Adrenal gland (tissue), 12 donors: Measurements from ENCODE around the gene ETV6. TPM values are rescaled to one million over a fixed set of nuclear protein-coding genes. Genes with fewer than 3 reads are reported as not detected.

Experiments used
- DNase-seq, 7 donors: peaks; one replicate each; pipeline ENCODE4 v3.0.0-alpha.2; 2019 to 2020
- H3K27ac ChIP-seq, 5 donors: fragments of 200-600 bp; sonication (generic) in 4 of 5; 1 replicate in 3 of 5; 2 replicates in 2 of 5; pipeline versions ENCODE4 v1.5.1 to v1.8.0; 2016 to 2020; ENCODE audit warnings: mild to moderate bottlenecking in 1 of 5
- H3K27me3 ChIP-seq: fragments of 200-600 bp; 2 replicates; pipeline ENCODE4 v1.8.0; 2021
- H3K36me3 ChIP-seq, 2 donors: fragments of 200-600 bp; replicated peaks in 1 of 2; 1 replicate in 1 of 2; 2 replicates in 1 of 2; pipeline versions ENCODE4 v1.5.1 to v1.8.0; 2018 to 2022
- H3K4me1 ChIP-seq, 2 donors: fragments of 200-600 bp; replicated peaks in 1 of 2; 1 replicate in 1 of 2; 2 replicates in 1 of 2; pipeline versions ENCODE4 v1.5.1 to v1.8.0; 2018 to 2021
- H3K4me3 ChIP-seq, 4 donors: fragments of 200-600 bp; sonication (generic) in 3 of 4; one replicate each; pipeline ENCODE4 v1.5.1; 2016 to 2018
- H3K9me3 ChIP-seq, 3 donors: fragments of 200-600 bp; sonication (generic) in 1 of 3; replicated peaks in 1 of 3; 1 replicate in 2 of 3; 2 replicates in 1 of 3; pipeline versions ENCODE4 v1.5.1 to v1.8.0; 2016 to 2021
- POLR2A ChIP-seq, 2 donors: fragments of 450-650 bp; IDR thresholded peaks; one replicate each; pipeline ENCODE4 v1.6.1; 2017; ENCODE audit warnings: antibody characterized with exemption in 2 of 2, mild to moderate bottlenecking in 2 of 2, moderate library complexity in 1 of 2
- WGBS, 4 donors: extraction: QIAGEN DNeasy Blood & Tissue Kit in 2 of 4; methylation state at CpG; one replicate each; pipeline versions ENCODE4 v1.1.5 to v1.1.7; 2013 to 2017; 5-methylcytosine and 5-hydroxymethylcytosine counted together
- intact Hi-C, 2 donors: fragments of 100-400 bp; cut with DNase I; formaldehyde crosslinking; loops; one replicate each; pipeline versions ENCODE4 v1.14.1 to v1.15.0; 2022 to 2023
- polyA plus RNA-seq, 3 donors: library from polyadenylated mRNA; stranded (reverse); fragments of 200-250 nt in 2 of 3; fragments of 350-450 nt in 1 of 3; fragmentation: Illumina TruSeq in 1 of 3; extraction: RNeasy Lipid Tissue Mini Kit (QIAGEN cat#74804) in 1 of 3; gene quantifications; one replicate each; pipeline ENCODE4 v1.2.3, GENCODE V29; 2013 to 2014
- total RNA-seq, 9 donors: library from RNA; depleted of rRNA in 4 of 9; stranded (reverse); fragments of >200 nt in 4 of 9; fragments of 120-200 nt in 1 of 9; fragmentation: NEBNext Ultra II Directional in 1 of 9; extraction: Animal tissue kit (Norgen Biotek cat#: 25700) in 1 of 9; gene quantifications; one replicate each; pipeline versions ENCODE4 v1.1.0 to v1.2.4, GENCODE V29; 2013 to 2023
- TF ChIP-seq, protein P1 (sequence below), 6 experiments: fragments of 450-650 bp in 4 of 6; fragments of 200-600 bp in 2 of 6; sonication (generic) in 1 of 6; IDR thresholded peaks; 1 replicate in 5 of 6; 2 replicates in 1 of 6; pipeline versions ENCODE4 v1.5.1 to v1.8.0; 2016 to 2021; ENCODE audit warnings: antibody characterized with exemption in 6 of 6, mild to moderate bottlenecking in 2 of 6, moderate library complexity in 1 of 6
- donor health status: healthy with polysubstance abuse.
- donor health status: Bipolar disorder and iron deficiency.
- donor health status: DM: yes; HTN: yes; CAD: no.
- donor health status: DM: no; HTN: no; CAD: no.
- donor health status: DM: no; HTN: no; CAD: no.
- donor health status: DM: yes; HTN: yes; CAD: no.

The ETV6 gene
- total and polyA plus RNA-seq, 12 donors, result 9.6 to 46.6 (median 19.5) TPM

DNA sequence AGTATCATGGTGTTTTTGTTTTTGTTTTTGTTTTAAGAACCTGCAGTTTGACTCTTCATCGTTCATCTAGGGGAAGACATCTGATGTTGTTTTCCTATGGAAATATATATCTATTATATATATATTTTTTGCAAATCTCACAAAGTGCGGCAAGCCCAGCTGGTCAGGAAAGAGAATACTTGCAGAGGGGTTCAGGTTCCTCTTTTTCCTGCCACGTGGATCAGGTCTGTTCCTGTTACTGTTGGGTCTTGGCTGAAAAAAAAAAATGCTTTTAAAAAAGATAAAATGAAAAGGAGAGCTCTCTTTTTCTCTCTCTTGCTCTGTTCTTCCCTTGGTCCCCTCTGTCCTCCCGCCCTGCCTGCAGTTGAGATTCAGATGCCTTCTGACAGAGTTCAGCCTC is 241.9 kb downstream of the ETV6 start:
- no peak for DNase-seq
- 73 to 86% (median 79%) methylated on average over 4 of the region's 4 CpGs for WGBS, 4 donors
- H3K4me1 ChIP-seq, result peaks cover 0 to 19% of the 10 kb centered on the region in 2 donors
- H3K9me3 ChIP-seq, result no peaks in the 10 kb centered on the region
- peaks cover 0 to 32% of the 10 kb centered on the region in 2 donors for H3K36me3 ChIP-seq
- peak overlapping the region in 1 of 5 donors; percentile 8 for H3K27ac ChIP-seq
- TF ChIP-seq, protein P1, sequence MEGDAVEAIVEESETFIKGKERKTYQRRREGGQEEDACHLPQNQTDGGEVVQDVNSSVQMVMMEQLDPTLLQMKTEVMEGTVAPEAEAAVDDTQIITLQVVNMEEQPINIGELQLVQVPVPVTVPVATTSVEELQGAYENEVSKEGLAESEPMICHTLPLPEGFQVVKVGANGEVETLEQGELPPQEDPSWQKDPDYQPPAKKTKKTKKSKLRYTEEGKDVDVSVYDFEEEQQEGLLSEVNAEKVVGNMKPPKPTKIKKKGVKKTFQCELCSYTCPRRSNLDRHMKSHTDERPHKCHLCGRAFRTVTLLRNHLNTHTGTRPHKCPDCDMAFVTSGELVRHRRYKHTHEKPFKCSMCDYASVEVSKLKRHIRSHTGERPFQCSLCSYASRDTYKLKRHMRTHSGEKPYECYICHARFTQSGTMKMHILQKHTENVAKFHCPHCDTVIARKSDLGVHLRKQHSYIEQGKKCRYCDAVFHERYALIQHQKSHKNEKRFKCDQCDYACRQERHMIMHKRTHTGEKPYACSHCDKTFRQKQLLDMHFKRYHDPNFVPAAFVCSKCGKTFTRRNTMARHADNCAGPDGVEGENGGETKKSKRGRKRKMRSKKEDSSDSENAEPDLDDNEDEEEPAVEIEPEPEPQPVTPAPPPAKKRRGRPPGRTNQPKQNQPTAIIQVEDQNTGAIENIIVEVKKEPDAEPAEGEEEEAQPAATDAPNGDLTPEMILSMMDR (IDR thresholded peaks at IDR 0.05), result no peak
- TF ChIP-seq POLR2A (IDR thresholded peaks at IDR 0.05), result no peak
- intact Hi-C loops, result loop anchor here in 1 of 2 donors (10.0 kb wide), 1 partner anchor 307 kb away; no protein-coding TSS in a partner anchor
- H3K4me3 ChIP-seq, result no peak overlapping the region
- H3K27me3 ChIP-seq, result no peaks in the 10 kb centered on the region

DNA sequence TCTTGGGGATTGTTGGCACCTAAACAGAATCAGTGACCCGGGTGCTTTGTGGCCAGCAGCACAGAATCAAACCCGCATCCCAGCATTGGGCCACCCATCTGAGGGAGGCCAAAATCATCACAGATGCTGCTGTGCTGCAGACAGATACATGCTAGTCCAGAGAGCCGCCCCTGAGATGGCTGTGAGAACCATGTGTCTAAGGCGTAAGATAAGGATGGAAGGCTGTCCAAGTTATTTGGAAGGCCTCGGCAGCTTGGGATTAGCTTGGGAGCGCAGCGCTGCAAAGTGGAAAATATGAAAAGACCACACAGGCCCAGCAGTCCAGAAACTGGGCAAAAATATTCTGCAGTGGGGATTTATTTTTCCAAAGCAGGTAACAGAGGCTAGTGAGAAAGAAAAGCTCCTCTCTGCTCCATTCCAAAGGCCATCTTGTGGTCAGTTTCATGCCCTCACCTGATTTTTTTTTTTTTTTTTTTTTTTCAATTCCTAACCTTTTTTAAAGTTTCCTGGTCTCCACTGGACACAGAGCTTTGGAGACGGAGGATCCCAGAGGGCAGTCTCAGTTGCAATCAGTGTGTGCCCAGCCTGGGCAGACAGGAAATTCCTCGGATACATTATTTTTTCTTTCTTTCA is 242.4 kb downstream of the ETV6 start:
- Histone ChIP-seq H3K27me3 (no peaks in the 10 kb centered on the region), H3K27ac (peak overlapping the region in 1 of 5 donors; percentile 8), H3K36me3 (peaks cover 0 to 27% of the 10 kb centered on the region in 2 donors), H3K4me3 (no peak overlapping the region), H3K9me3 (no peaks in the 10 kb centered on the region), H3K4me1 (peaks cover 0 to 24% of the 10 kb centered on the region in 2 donors)
- WGBS, 4 donors, result 78 to 83% (median 79%) methylated on average over 8 to 9 of the region's 9 CpGs
- TF ChIP-seq, protein P1 (IDR thresholded peaks at IDR 0.05), result peak in 4 of 6 experiments; percentile 16 to 49 (median 34)
- no peak for TF ChIP-seq POLR2A (IDR thresholded peaks at IDR 0.05)
- intact Hi-C loops, result loop anchor here in 1 of 2 donors (10.0 kb wide), 1 partner anchor 307 kb away; no protein-coding TSS in a partner anchor
- DNase-seq, result no peak

DNA sequence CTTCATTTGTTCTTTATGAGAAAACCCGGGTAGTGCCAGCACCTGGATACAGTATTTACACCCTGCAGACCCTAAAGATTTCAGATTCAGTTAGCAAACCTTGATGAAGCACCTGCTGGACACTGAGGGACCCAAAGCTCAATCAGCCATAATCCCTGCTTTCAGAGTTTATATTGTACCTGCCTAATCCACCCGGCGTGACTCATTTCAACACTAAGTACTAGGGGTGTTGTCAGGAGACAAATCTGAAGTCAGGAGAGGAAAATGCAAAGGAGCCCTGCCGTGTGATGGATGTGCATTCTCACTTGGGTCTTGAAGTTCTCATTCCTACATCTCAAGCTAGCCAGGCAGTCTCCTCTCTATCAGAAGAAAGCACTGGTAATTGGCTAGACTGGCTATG is 244.5 kb downstream of the ETV6 start:
- Histone ChIP-seq H3K27me3 (no peaks in the 10 kb centered on the region), H3K4me3 (no peak overlapping the region), H3K9me3 (no peaks in the 10 kb centered on the region), H3K27ac (no peak overlapping the region), H3K4me1 (peaks cover 0 to 26% of the 10 kb centered on the region in 2 donors), H3K36me3 (peaks cover 0 to 11% of the 10 kb centered on the region in 2 donors)
- 86 to 100% (median 94%) methylated on average over 1 to 4 of the region's 4 CpGs for WGBS, 4 donors
- intact Hi-C loops, result loop anchor here in 1 of 2 donors (10.0 kb wide), 1 partner anchor 309 kb away; no protein-coding TSS in a partner anchor
- no peak for DNase-seq
- TF ChIP-seq POLR2A (IDR thresholded peaks at IDR 0.05), result no peak
- TF ChIP-seq, protein P1 (IDR thresholded peaks at IDR 0.05), result no peak

DNA sequence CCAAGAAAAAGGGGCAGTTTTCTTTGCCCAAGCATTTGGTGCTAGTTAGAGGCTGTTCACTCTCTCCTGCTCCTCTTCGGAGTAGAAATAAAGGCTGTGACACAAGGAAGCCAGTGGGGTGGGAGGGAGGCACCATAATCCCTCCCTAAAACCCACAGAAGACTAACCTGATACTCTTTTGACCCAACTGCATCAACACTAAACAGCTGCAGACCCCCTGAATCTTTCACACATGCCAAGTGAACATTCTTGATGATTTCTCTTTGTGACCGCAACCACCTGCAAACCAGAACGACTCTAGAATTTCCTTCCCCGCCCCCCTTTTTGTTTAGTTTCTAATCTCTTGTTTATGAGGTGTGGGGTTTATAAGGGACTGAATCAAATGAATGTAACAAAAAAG is 245.4 kb downstream of the ETV6 start:
- Histone ChIP-seq H3K4me3 (no peak overlapping the region), H3K4me1 (peaks cover 0 to 26% of the 10 kb centered on the region in 2 donors), H3K36me3 (peaks cover 0 to 11% of the 10 kb centered on the region in 2 donors), H3K27me3 (no peaks in the 10 kb centered on the region), H3K9me3 (no peaks in the 10 kb centered on the region), H3K27ac (no peak overlapping the region)
- DNase-seq, result no peak
- intact Hi-C loops, result loop anchor here in 1 of 2 donors (10.0 kb wide), 1 partner anchor 310 kb away; no protein-coding TSS in a partner anchor
- 86 to 91% (median 88%) methylated on average over 4 of the region's 4 CpGs for WGBS, 4 donors
- TF ChIP-seq, protein P1 (IDR thresholded peaks at IDR 0.05), result no peak
- no peak for TF ChIP-seq POLR2A (IDR thresholded peaks at IDR 0.05)
